Measurements from ENCODE around the gene SACM1L. TPM values are rescaled to one million over a fixed set of nuclear protein-coding genes. Genes with fewer than 3 reads are reported as not detected.

The SACM1L gene
- total and polyA plus RNA-seq, 2 of the 4 experiments (the other 2 are of a cell fraction): 19.0 to 40.9 TPM

- Histone ChIP-seq H3K4ac (ENCODE audit: low read depth, low read length) (peak overlapping the region; percentile 44), H3K18ac (ENCODE audit: low read depth, low read length) (peak overlapping the region; percentile 82), H3K27me3 (ENCODE audit: control insufficient read depth, insufficient read depth, low read length) (no peaks in the 10 kb centered on the region), H3K36me3 (ENCODE audit: control insufficient read depth, insufficient read depth, low read length) (no peaks in the 10 kb centered on the region; the same call in 1 of the 2 replicates), H2AFZ (replicated peaks; ENCODE audit: low read length, poor library complexity) (no peak overlapping the region), H3K14ac (replicated peaks; ENCODE audit: low read depth, low read length) (peak overlapping the region; percentile 20; the same call in 1 of the 2 replicates), H3K9me3 (ENCODE audit: control insufficient read depth, insufficient read depth, low read length) (peaks cover 2% of the 10 kb centered on the region; the same call in 1 of the 2 replicates), H4K5ac (ENCODE audit: low read depth, low read length) (peak overlapping the region; percentile 79), H2BK120ac (ENCODE audit: low read depth, low read length) (peak overlapping the region; percentile 58), H3K27ac (ENCODE audit: insufficient read depth, low read length) (0 out of 2 replicates have a peak overlapping the region, but pooled peaks have one; percentile 25), H3K9me1 (ENCODE audit: insufficient read depth, low read length) (peaks cover 14% of the 10 kb centered on the region), H4K20me1 (ENCODE audit: insufficient read depth, low read length) (peaks cover 12% of the 10 kb centered on the region; the same call in 1 of the 2 replicates), H3K56ac (ENCODE audit: extremely low read depth, insufficient read depth, low read length) (no peak overlapping the region), H3K23ac (ENCODE audit: low read depth, low read length) (no peak overlapping the region; the same call in 1 of the 2 replicates), H2BK20ac (ENCODE audit: low read depth, low read length) (peak overlapping the region; percentile 50; the same call in 1 of the 2 replicates), H3K4me1 (ENCODE audit: control insufficient read depth, insufficient read depth, low read length) (peaks cover 28% of the 10 kb centered on the region), H2BK5ac (ENCODE audit: low read depth, low read length, poor library complexity, severe bottlenecking) (peak overlapping the region; percentile 33), H2BK15ac (ENCODE audit: low read depth, low read length) (peak overlapping the region; percentile 35; the same call in 1 of the 3 replicates), H3K9ac (ENCODE audit: low read depth, low read length) (no peak overlapping the region), H4K8ac (ENCODE audit: low read depth in 2 of 2, low read length in 2 of 2) (peak overlapping the region in 1 of 2 experiments; percentile 47; a peak in 2 of 4 replicates), H3K4me2 (ENCODE audit: low read depth, low read length) (no peak overlapping the region), H2AK5ac (ENCODE audit: low read depth, low read length) (peak overlapping the region; percentile 68), H2AK9ac (replicated peaks; ENCODE audit: low read depth, low read length, poor library complexity) (no peak overlapping the region), H3K4me3 (ENCODE audit: insufficient read depth, low read depth, low read length) (no peak overlapping the region), H3K79me1 (ENCODE audit: low read depth in 1 of 2, low read length in 2 of 2) (peaks cover 25 to 69% of the 10 kb centered on the region in 2 experiments), H4K91ac (ENCODE audit: insufficient read depth, low read depth, low read length) (peak overlapping the region; percentile 56; the same call in 1 of the 2 replicates)
- ATAC-seq (ENCODE audit: low read depth) (no peak), DNase-seq (peak; percentile 38)
- ChIA-PET CTCF (interaction anchor here (0.6 to 2.2 kb wide), 15 partner anchors 8 to 615 kb away, joined by 3 to 16 read pairs (median 4); no protein-coding TSS in a partner anchor), POLR2A (ENCODE audit: unreplicated experiment) (interaction anchor here (1.1 kb wide), 1 partner anchor 58 kb away, joined by 4 read pairs; no protein-coding TSS in a partner anchor)
- in situ Hi-C loops (cut with MboI; ENCODE audit: low sequenced_read_pairs): loop anchor here (5.0 to 10.0 kb wide), 3 partner anchors 61 to 619 kb away; partner anchors contain the start of gene LIMD1
- dilution Hi-C loops (cut with HindIII; ENCODE audit: low sequenced_read_pairs, unreplicated experiment): no loop called here
- intact Hi-C loops (cut with micrococcal nuclease): loop anchor here (1.0 to 5.0 kb wide), 4 partner anchors 63 to 619 kb away; partner anchors contain the start of gene TMEM158
- TF ChIP-seq MXI1 (IDR thresholded peaks at IDR 0.05; ENCODE audit: borderline replicate concordance, low read depth, low read length): no peak
- no peak for TF ChIP-seq BHLHE40 (IDR thresholded peaks at IDR 0.05; ENCODE audit: low read depth, low read length)
- WGBS, 2 experiments (ENCODE audit: extremely low coverage in 2 of 2, insufficient read length in 1 of 2): no CpG with 5 or more reads among the region's 2 CpGs
- BruUV-seq (replicated peaks): no TSS peak
Observed at GRCh38 chr3:45655906-45656305, 33.3 kb upstream of the SACM1L start.

Data from IMR-90 (cell line).